ENCODE results near the gene ATP13A3. TPM values are rescaled to one million over a fixed set of nuclear protein-coding genes. Genes with fewer than 3 reads are reported as not detected.

The ATP13A3 gene
- total RNA-seq, 1 experiment from 2014 or later: 121 TPM

DNA sequence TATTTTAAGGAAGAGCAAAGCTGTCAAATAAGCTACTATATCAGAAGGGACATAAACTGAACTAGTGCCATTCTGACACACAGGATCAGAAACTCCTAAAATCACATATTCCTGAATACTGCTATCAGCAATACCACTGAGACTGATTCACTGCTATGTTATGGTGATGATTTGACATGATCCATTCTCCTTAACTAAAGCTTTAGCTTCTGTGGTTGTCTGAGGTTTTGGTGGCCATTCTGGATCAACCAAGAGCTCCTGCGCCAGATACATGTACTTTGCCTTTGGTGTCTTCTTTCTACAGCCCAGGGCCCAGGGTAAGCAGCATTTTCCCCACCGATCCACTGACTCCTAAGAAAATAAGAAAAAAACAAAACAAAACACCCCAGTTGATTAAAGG is 81.0 kb downstream of the ATP13A3 start:
- no TSS peak for BruUV-seq (replicated peaks)
- Histone ChIP-seq H3K27me3 (replicated peaks; ENCODE audit: insufficient read depth, low read depth, low read length, poor library complexity) (no peaks in the 10 kb centered on the region), H3K36me3 (ENCODE audit: insufficient read depth, low read length, poor library complexity, severe bottlenecking) (peaks cover 26% of the 10 kb centered on the region), H3K4me1 (ENCODE audit: insufficient read depth, low read length, poor library complexity, severe bottlenecking) (peaks cover 10% of the 10 kb centered on the region), H3K27ac (ENCODE audit: low read depth, low read length, poor library complexity, severe bottlenecking) (no peak overlapping the region), H3K9me3 (ENCODE audit: low read depth, low read length, poor library complexity, severe bottlenecking) (no peaks in the 10 kb centered on the region), H3K4me3 (ENCODE audit: low read depth, low read length, poor library complexity, severe bottlenecking) (no peak overlapping the region)
- ChIA-PET CTCF (no interaction called here), POLR2A (ENCODE audit: low non-redundant PET) (no interaction called here)
- intact Hi-C loops (cut with micrococcal nuclease; ENCODE audit: unreplicated experiment): loop anchor here (2.0 kb wide), 1 partner anchor 61 kb away; no protein-coding TSS in a partner anchor
- DNase-seq (ENCODE audit: low spot score): no peak
- TF ChIP-seq, protein P1, sequence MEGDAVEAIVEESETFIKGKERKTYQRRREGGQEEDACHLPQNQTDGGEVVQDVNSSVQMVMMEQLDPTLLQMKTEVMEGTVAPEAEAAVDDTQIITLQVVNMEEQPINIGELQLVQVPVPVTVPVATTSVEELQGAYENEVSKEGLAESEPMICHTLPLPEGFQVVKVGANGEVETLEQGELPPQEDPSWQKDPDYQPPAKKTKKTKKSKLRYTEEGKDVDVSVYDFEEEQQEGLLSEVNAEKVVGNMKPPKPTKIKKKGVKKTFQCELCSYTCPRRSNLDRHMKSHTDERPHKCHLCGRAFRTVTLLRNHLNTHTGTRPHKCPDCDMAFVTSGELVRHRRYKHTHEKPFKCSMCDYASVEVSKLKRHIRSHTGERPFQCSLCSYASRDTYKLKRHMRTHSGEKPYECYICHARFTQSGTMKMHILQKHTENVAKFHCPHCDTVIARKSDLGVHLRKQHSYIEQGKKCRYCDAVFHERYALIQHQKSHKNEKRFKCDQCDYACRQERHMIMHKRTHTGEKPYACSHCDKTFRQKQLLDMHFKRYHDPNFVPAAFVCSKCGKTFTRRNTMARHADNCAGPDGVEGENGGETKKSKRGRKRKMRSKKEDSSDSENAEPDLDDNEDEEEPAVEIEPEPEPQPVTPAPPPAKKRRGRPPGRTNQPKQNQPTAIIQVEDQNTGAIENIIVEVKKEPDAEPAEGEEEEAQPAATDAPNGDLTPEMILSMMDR (conservative IDR thresholded peaks at IDR 0.05; ENCODE audit: low read depth, low read length): no peak
- no peak for TF ChIP-seq EZH2 (IDR thresholded peaks at IDR 0.05; ENCODE audit: borderline replicate concordance, low read depth, low read length, poor library complexity, severe bottlenecking)

DNA sequence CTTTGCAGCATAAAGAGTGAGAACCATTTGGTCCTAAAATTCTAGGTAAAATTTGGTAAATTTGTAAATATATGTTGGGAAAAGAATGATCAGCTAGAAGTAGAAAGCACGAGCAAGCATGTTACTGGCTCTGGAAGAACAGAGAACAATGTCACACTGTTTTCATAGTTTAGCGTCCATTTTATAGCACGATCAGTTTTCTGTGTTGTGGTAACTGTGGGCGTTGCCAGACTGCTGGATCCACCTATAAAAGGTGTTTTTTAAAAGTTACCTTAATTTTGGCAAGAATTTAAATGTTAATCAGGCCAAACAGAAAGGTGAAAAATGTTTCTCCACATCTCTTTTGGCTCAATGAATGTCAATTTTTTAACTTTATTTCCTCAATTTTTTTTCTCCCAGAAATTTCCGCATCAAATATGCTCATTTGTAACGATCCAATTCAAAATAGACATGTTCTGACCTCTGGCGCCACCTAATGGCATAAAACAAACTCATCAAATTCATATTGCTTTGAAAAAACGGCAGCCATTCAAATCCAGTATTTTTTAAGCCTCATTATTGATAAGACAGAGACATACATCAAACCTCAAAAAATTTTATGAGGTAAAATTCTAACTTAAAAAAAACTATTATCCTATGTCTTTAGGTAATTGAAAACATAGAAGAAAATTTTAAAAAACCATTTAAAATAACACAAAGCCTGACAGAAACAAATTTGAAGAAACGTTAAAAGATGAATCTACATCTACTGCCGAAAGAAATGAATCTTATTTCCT is 82.2 kb downstream of the ATP13A3 start:
- BruUV-seq (replicated peaks): TSS peak; percentile 27
- H3K4me1 ChIP-seq (ENCODE audit: insufficient read depth, low read length, poor library complexity, severe bottlenecking): peaks cover 3% of the 10 kb centered on the region
- peak; percentile 79 for DNase-seq (ENCODE audit: low spot score)
- intact Hi-C loops (cut with micrococcal nuclease; ENCODE audit: unreplicated experiment): loop anchor here (1.0 to 2.0 kb wide), 2 partner anchors 60 to 70 kb away; no protein-coding TSS in a partner anchor
- H3K36me3 ChIP-seq (ENCODE audit: insufficient read depth, low read length, poor library complexity, severe bottlenecking): peaks cover 26% of the 10 kb centered on the region
- H3K27ac ChIP-seq (ENCODE audit: low read depth, low read length, poor library complexity, severe bottlenecking): no peak overlapping the region
- TF ChIP-seq, protein P1 (conservative IDR thresholded peaks at IDR 0.05; ENCODE audit: low read depth, low read length): peak; percentile 85
- no peak for TF ChIP-seq EZH2 (IDR thresholded peaks at IDR 0.05; ENCODE audit: borderline replicate concordance, low read depth, low read length, poor library complexity, severe bottlenecking)
- H3K9me3 ChIP-seq (ENCODE audit: low read depth, low read length, poor library complexity, severe bottlenecking): no peaks in the 10 kb centered on the region
- POLR2A ChIA-PET (ENCODE audit: low non-redundant PET): no interaction called here
- CTCF ChIA-PET: interaction anchor here (0.6 kb wide), 1 partner anchor 10 kb away, joined by 9 read pairs; no protein-coding TSS in a partner anchor
- no peak overlapping the region for H3K4me3 ChIP-seq (ENCODE audit: low read depth, low read length, poor library complexity, severe bottlenecking)
- H3K27me3 ChIP-seq (replicated peaks; ENCODE audit: insufficient read depth, low read depth, low read length, poor library complexity): no peaks in the 10 kb centered on the region

DNA sequence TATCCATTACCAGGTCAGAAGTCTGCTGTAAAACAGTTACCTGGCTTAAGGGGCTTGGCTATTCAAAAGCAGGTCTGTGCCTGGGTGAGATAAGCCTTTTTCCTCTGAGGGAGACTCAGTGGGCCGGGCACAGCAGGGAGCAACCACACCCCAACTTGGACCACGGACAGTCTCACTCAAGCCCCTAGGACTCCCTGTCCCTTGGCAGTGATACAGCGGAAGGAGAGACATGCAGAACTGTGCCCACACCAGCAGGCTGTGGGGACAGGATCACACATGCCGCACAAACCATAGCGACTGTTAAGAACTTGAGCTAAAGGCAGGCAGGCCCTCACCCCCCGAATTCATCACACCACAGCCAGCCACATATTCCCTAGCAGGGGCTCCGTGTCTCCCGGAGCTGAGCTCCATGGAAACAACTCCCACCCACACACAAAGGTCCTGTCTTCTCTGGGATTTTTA is 84.9 kb downstream of the ATP13A3 start:
- no TSS peak for BruUV-seq (replicated peaks)
- Histone ChIP-seq H3K4me3 (ENCODE audit: low read depth, low read length, poor library complexity, severe bottlenecking) (no peak overlapping the region), H3K27me3 (replicated peaks; ENCODE audit: insufficient read depth, low read depth, low read length, poor library complexity) (no peaks in the 10 kb centered on the region), H3K9me3 (ENCODE audit: low read depth, low read length, poor library complexity, severe bottlenecking) (no peaks in the 10 kb centered on the region), H3K27ac (ENCODE audit: low read depth, low read length, poor library complexity, severe bottlenecking) (no peak overlapping the region), H3K36me3 (ENCODE audit: insufficient read depth, low read length, poor library complexity, severe bottlenecking) (peaks cover 20% of the 10 kb centered on the region), H3K4me1 (ENCODE audit: insufficient read depth, low read length, poor library complexity, severe bottlenecking) (no peaks in the 10 kb centered on the region)
- intact Hi-C loops (cut with micrococcal nuclease; ENCODE audit: unreplicated experiment): no loop called here
- no peak for DNase-seq (ENCODE audit: low spot score)
- ChIA-PET CTCF (interaction anchor here (0.5 kb wide), 1 partner anchor 190 kb away, joined by 3 read pairs; no protein-coding TSS in a partner anchor), POLR2A (ENCODE audit: low non-redundant PET) (no interaction called here)
- TF ChIP-seq, protein P1 (conservative IDR thresholded peaks at IDR 0.05; ENCODE audit: low read depth, low read length): no peak
- no peak for TF ChIP-seq EZH2 (IDR thresholded peaks at IDR 0.05; ENCODE audit: borderline replicate concordance, low read depth, low read length, poor library complexity, severe bottlenecking)
